Fibroblast of villous mesenchyme (primary cell): Measurements from ENCODE around the gene FAM219A. TPM values are rescaled to one million over a fixed set of nuclear protein-coding genes. Genes with fewer than 3 reads are reported as not detected.
A peak's percentile ranks its signal among the peaks of the same experiment; 100 is the strongest.

Experiments
- DNase-seq: peaks from one replicate; pipeline ENCODE4 v3.0.0-alpha.2; 2010; ENCODE audit warnings: low read depth
- H3K4me3 ChIP-seq: 2 replicates; pipeline ENCODE4 v1.5.1; 2011; ENCODE audit warnings: low read depth, mild to moderate bottlenecking, low read length
- total RNA-seq: library from RNA; depleted of rRNA; stranded (reverse); fragments of >200 nt; gene quantifications from 2 replicates; pipeline ENCODE4 v1.2.3, GENCODE V29; 2012
- TF ChIP-seq, protein P1 (sequence below): IDR thresholded peaks from 2 replicates; pipeline ENCODE4 v1.5.1; 2012; ENCODE audit warnings: low read depth, mild to moderate bottlenecking, low read length; ENCODE audit not compliant: insufficient read depth

FAM219A gene
- total RNA-seq, 1 donor, result 9.9 TPM

DNA sequence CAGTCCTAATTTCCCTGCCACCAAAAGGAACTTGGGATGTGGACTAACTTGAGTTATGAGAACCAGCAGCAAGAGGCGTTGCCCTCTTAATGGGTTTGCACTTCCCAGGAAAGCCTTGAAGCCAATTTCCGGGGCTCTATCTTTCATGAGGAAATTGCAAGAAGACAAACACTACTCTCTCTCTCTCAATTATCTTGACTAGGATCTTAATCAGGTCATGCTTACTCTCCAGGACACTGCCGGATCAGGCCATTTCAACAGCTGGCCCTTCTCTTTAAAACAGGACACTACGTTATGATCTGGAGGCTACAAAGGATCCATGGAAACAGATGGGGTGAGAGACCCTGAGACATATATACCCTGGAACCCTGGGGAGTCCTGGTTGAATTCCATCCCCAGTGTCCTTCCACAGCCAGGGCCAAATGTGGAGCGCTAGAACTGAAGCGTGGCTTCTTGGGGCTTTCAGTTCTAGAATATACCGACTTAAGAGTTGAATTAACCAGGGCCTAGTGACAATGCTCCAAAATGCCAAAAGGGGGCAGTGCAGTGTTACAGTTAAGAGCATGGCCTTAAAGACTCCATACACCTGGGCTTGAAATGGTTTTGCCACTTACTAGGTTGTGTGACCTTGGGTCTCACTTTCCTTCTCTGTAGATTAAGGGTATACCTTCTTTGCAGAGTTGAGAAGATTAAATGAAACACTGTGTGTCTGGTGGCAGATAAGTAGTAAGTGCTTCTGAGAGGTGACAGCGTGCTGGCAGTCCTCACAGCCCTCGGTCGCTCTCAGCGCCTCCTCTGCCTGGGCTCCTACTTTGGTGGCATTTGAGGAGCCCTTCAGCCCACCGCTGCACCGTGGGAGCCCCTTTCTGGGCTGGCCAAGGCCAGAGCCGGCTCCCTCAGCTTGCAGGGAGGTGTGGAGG is 21.1 kb downstream of the FAM219A start:
- DNase-seq, result peak; percentile 81
- TF ChIP-seq, protein P1, sequence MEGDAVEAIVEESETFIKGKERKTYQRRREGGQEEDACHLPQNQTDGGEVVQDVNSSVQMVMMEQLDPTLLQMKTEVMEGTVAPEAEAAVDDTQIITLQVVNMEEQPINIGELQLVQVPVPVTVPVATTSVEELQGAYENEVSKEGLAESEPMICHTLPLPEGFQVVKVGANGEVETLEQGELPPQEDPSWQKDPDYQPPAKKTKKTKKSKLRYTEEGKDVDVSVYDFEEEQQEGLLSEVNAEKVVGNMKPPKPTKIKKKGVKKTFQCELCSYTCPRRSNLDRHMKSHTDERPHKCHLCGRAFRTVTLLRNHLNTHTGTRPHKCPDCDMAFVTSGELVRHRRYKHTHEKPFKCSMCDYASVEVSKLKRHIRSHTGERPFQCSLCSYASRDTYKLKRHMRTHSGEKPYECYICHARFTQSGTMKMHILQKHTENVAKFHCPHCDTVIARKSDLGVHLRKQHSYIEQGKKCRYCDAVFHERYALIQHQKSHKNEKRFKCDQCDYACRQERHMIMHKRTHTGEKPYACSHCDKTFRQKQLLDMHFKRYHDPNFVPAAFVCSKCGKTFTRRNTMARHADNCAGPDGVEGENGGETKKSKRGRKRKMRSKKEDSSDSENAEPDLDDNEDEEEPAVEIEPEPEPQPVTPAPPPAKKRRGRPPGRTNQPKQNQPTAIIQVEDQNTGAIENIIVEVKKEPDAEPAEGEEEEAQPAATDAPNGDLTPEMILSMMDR, result peak; percentile 86
- H3K4me3 ChIP-seq, result no peak overlapping the region

DNA sequence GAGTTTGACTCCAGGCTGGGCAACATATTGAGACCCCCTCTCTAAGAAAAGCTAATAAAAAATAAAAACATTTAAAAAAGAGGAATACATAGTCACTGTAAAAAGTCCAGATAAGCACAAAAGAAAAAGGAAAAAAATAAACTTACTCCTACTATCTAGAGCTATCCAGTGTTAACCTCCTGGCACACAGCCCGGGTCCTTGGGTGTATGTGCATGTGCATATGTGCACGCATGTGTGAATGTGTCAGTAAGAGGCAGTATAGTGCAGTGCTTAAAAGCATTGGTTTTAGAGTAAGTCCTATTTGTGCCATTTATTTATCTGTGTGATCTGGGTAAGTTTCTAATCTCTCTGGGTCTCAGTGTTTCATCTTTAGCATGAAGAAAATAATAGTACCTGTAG is 26.7 kb downstream of the FAM219A start:
- H3K4me3 ChIP-seq, result no peak overlapping the region
- DNase-seq, result no peak
- TF ChIP-seq, protein P1, result no peak

DNA sequence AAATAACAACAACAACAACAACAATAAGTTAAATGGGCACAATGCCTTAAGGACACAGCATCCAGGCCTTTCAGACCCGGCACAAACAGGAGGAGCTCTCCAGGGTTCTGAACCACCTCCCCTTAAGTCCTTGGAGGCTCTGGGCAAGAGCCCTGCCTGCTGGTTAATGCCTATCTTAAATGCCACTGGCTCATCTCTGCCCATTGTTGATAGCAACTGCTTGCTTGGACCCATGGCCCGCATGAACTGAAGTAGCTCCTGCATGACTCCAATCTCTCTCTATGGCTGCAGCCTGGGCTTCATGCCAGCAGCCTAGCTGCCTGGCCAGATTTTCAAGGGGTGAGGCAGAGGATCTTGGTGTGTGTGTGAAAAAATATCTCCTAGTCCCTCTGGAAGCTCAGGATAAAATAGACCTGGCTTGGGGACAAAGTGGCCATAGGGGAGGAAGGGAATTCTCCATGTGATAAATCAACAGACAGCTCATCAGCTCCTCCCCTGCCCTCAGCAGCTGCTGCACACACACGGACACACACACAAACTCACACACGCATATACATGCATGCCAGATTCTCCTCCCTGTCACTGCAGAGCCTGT is 27.4 kb downstream of the FAM219A start:
- TF ChIP-seq, protein P1, result no peak
- H3K4me3 ChIP-seq, result no peak overlapping the region
- peak; percentile 78 for DNase-seq

- no peak for DNase-seq
- TF ChIP-seq, protein P1, result no peak
- no peak overlapping the region for H3K4me3 ChIP-seq
Measured at GRCh38 chr9:34428325-34428958, 29.9 kb downstream of the FAM219A start.

DNA sequence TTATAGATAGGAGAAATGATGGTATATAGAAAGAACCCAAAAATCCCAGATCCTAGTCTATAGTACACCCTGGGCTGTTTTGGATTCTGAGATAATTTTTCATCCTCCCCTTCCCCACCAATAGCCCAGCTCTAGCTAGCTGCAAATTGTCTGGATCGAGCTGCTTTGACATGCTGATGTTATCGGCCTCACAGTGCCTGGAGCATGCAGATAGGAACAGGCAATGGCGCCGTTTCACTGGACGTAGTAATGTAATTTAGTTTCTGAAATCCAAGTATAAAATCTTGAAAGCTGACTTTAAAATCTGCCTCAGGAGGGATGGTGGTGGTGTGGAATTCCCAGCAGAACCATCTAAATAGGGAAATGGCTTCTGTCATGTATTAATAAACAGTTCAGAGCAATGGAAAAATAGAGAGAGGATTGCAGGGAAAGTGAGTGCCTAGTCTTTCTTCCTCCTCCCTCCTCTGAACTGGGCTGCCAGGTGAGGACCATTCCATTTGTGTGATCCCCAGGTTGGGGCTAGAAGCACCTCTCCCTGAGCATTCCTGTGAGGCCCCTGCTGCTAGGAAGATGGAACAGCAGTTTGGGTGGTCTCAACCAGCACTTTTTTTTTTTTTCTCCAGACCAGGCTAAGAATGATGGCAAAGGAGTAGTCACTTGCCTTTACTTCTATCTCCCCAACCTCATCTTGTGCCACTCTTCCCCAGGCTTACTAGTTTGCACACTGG is 31.9 kb downstream of the FAM219A start:
- no peak for DNase-seq
- H3K4me3 ChIP-seq, result no peak overlapping the region
- TF ChIP-seq, protein P1, result no peak

GRCh38 chr9:34419716-34420504 is 38.5 kb downstream of the FAM219A start:
- no peak overlapping the region for H3K4me3 ChIP-seq
- TF ChIP-seq, protein P1, result no peak
- no peak for DNase-seq
